H9 (cell line): ENCODE results near the gene CEACAM5. TPM values are rescaled to one million over a fixed set of nuclear protein-coding genes. Genes with fewer than 3 reads are reported as not detected.

Experiments
- DNase-seq: peaks from one replicate; pipeline ENCODE4 v3.0.0-alpha.2; 2017
- H2AFZ ChIP-seq: one replicate; pipeline ENCODE4 v1.6.1; 2013; ENCODE audit warnings: mild to moderate bottlenecking, low read length, control low read depth, moderate library complexity
- H2AK5ac ChIP-seq: 2 replicates; pipeline ENCODE4 v1.6.1; 2013; ENCODE audit warnings: low read length, control low read depth, mixed read lengths; ENCODE audit not compliant: insufficient read length
- H2BK120ac ChIP-seq: one replicate; pipeline ENCODE4 v1.6.1; 2013; ENCODE audit warnings: low read depth, mild to moderate bottlenecking, low read length, control low read depth, inconsistent platforms; ENCODE audit not compliant: poor library complexity, severe bottlenecking
- H2BK12ac ChIP-seq: 2 replicates; pipeline ENCODE4 v1.6.1; 2013; ENCODE audit warnings: low read length, control low read depth, mixed read lengths, low read depth; ENCODE audit not compliant: insufficient read length
- H2BK15ac ChIP-seq: 2 replicates; pipeline ENCODE4 v1.6.1; 2013; ENCODE audit warnings: low read depth, low read length, control low read depth
- H2BK20ac ChIP-seq: one replicate; pipeline ENCODE4 v1.6.1; 2013; ENCODE audit warnings: low read depth, mild to moderate bottlenecking, low read length, control low read depth, inconsistent platforms; ENCODE audit not compliant: poor library complexity, severe bottlenecking
- H2BK5ac ChIP-seq: 2 replicates; pipeline ENCODE4 v1.6.1; 2013; ENCODE audit warnings: low read length, control low read depth, mixed read lengths; ENCODE audit not compliant: insufficient read length
- H3K14ac ChIP-seq: 2 replicates; pipeline ENCODE4 v1.6.1; 2013; ENCODE audit warnings: low read length, control low read depth; ENCODE audit not compliant: insufficient read depth
- H3K18ac ChIP-seq: 2 replicates; pipeline ENCODE4 v1.6.1; 2013; ENCODE audit warnings: low read depth, mild to moderate bottlenecking, mixed read lengths, low read length, control low read depth; ENCODE audit not compliant: insufficient read length
- H3K23ac ChIP-seq: 2 replicates; pipeline ENCODE4 v1.6.1; 2013; ENCODE audit warnings: low read length, control low read depth, mixed read lengths, low read depth; ENCODE audit not compliant: insufficient read length
- H3K23me2 ChIP-seq: 2 replicates; pipeline ENCODE4 v1.6.1; 2013; ENCODE audit warnings: low read depth, mild to moderate bottlenecking, mixed read lengths, low read length, control low read depth; ENCODE audit not compliant: insufficient read length, poor library complexity, severe bottlenecking
- H3K27ac ChIP-seq: 2 replicates; pipeline ENCODE4 v1.5.1; 2013; ENCODE audit warnings: low read length, control low read depth, mixed read lengths, low read depth; ENCODE audit not compliant: insufficient read length
- H3K27me3 ChIP-seq: 2 replicates; pipeline ENCODE4 v1.6.1; 2013; ENCODE audit warnings: low read length, control low read depth, inconsistent platforms; ENCODE audit not compliant: insufficient read depth
- H3K4ac ChIP-seq: 2 replicates; pipeline ENCODE4 v1.6.1; 2013; ENCODE audit warnings: low read depth, mild to moderate bottlenecking, control low read depth, inconsistent platforms, low read length, moderate library complexity
- H3K4me1 ChIP-seq: 2 replicates; pipeline ENCODE4 v1.6.1; 2013; ENCODE audit warnings: low read length, control low read depth, inconsistent platforms; ENCODE audit not compliant: insufficient read depth
- H3K4me2 ChIP-seq: 2 replicates; pipeline ENCODE4 v1.6.1; 2013; ENCODE audit warnings: low read length, control low read depth, mixed read lengths; ENCODE audit not compliant: insufficient read length, insufficient read depth
- H3K56ac ChIP-seq: 2 replicates; pipeline ENCODE4 v1.6.1; 2013; ENCODE audit warnings: low read depth, mild to moderate bottlenecking, mixed read lengths, low read length, control low read depth; ENCODE audit not compliant: insufficient read length
- H3K79me1 ChIP-seq: 2 replicates; pipeline ENCODE4 v1.6.1; 2013; ENCODE audit warnings: low read depth, mild to moderate bottlenecking, moderate library complexity, low read length, control low read depth, inconsistent platforms; ENCODE audit not compliant: insufficient read depth, poor library complexity, severe bottlenecking
- H3K79me2 ChIP-seq: 2 replicates; pipeline ENCODE4 v1.6.1; 2013; ENCODE audit warnings: low read length, control low read depth, inconsistent platforms; ENCODE audit not compliant: insufficient read depth
- H3K9ac ChIP-seq: 2 replicates; pipeline ENCODE4 v1.6.1; 2013; ENCODE audit warnings: low read length, control low read depth, mixed read lengths; ENCODE audit not compliant: insufficient read length; ENCODE audit errors: extremely low read depth
- H3K9me3 ChIP-seq: one replicate; pipeline ENCODE4 v1.6.1; 2013; ENCODE audit warnings: low read depth, low read length, inconsistent platforms; ENCODE audit not compliant: control insufficient read depth
- H3T11ph ChIP-seq: one replicate; pipeline ENCODE4 v1.6.1; 2013; ENCODE audit warnings: mild to moderate bottlenecking, low read length, control low read depth, inconsistent platforms
- H4K20me1 ChIP-seq: one replicate; pipeline ENCODE4 v1.6.1; 2013; ENCODE audit not compliant: control insufficient read depth, insufficient read length, insufficient read depth
- H4K5ac ChIP-seq: 2 replicates; pipeline ENCODE4 v1.6.1; 2013; ENCODE audit warnings: low read depth, mild to moderate bottlenecking, mixed read lengths, low read length, control low read depth; ENCODE audit not compliant: insufficient read length
- H4K8ac ChIP-seq: replicated peaks from 2 replicates; pipeline ENCODE4 v1.6.1; 2013; ENCODE audit warnings: low read length, control low read depth, mixed read lengths, low read depth; ENCODE audit not compliant: insufficient read length
- H4K91ac ChIP-seq: 2 replicates; pipeline ENCODE4 v1.6.1; 2013; ENCODE audit warnings: low read depth, mild to moderate bottlenecking, moderate library complexity, mixed read lengths, low read length, control low read depth; ENCODE audit not compliant: insufficient read length
- H3K27ac Mint-ChIP-seq, 3 experiments: 2 replicates in 2 of 3; 3 replicates in 1 of 3; pipeline ENCODE4 v1.8.0; 2020 to 2021; ENCODE audit warnings: mixed read lengths in 3 of 3, mild to moderate bottlenecking in 1 of 3, moderate library complexity in 1 of 3
- H3K27me3 Mint-ChIP-seq: 2 replicates; pipeline ENCODE4 v1.8.0; 2021; ENCODE audit warnings: low read depth, mild to moderate bottlenecking, moderate library complexity, mixed read lengths
- H3K36me3 Mint-ChIP-seq, 3 experiments: 2 replicates in 2 of 3; 3 replicates in 1 of 3; pipeline ENCODE4 v1.8.0; 2020 to 2021; ENCODE audit warnings: low read depth in 3 of 3, mixed read lengths in 3 of 3; ENCODE audit not compliant: insufficient read depth in 1 of 3
- H3K4me1 Mint-ChIP-seq, 2 experiments: 2 replicates each; pipeline ENCODE4 v1.8.0; 2020; ENCODE audit warnings: mixed read lengths in 2 of 2
- H3K4me3 Mint-ChIP-seq, 2 experiments: 2 replicates in 1 of 2; 3 replicates in 1 of 2; pipeline ENCODE4 v1.8.0; 2020 to 2021; ENCODE audit warnings: mild to moderate bottlenecking in 2 of 2, mixed read lengths in 2 of 2, moderate library complexity in 1 of 2
- H3K9me3 Mint-ChIP-seq, 2 experiments: 2 replicates in 1 of 2; 3 replicates in 1 of 2; pipeline ENCODE4 v1.8.0; 2020; ENCODE audit warnings: mild to moderate bottlenecking in 2 of 2, mixed read lengths in 2 of 2, moderate library complexity in 1 of 2
- WGBS: extraction: QIAGEN DNeasy Blood & Tissue Kit; methylation state at CpG from one replicate; pipeline ENCODE4 v1.1.7; 2013; ENCODE audit warnings: missing lambda C conversion rate, low lambda C conversion rate, mixed read lengths; ENCODE audit not compliant: insufficient read length; ENCODE audit errors: extremely low coverage; 5-methylcytosine and 5-hydroxymethylcytosine counted together
- total RNA-seq: library from RNA; stranded (reverse); gene quantifications from 2 replicates; pipeline ENCODE4 v1.2.1, GENCODE V29; 2021
- TF ChIP-seq, protein P1 (sequence below): fragments of 200-600 bp; sonication (generic); conservative IDR thresholded peaks from 3 replicates; pipeline ENCODE4 v1.8.0; 2021; ENCODE audit warnings: antibody characterized with exemption, mild to moderate bottlenecking

CEACAM5 gene
- total RNA-seq, 1 experiment from 2014 or later = not detected

DNA sequence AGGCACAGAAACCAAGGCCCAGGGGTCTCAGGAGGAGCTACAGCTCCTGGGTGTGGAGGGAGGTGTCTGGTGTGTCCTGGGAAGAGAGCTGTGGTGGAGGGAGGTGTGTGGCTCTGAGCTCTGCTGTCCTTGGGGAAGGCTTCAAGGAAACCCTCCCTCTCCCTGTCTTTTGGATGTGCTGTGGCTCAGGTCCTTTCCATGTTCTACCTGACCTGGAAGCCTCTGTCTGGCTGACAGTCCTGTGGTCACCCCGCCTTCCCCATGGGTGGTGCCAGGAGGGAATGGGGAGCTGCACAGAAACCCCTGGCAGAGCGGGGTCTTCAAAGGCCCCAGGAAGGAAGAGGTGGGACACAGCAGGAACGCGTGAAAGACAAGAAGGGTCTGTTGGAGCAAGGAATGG, 19.7 kb upstream of the CEACAM5 start:
- H3K27ac Mint-ChIP-seq = no peak overlapping the region
- H3K23me2 ChIP-seq = no peaks in the 10 kb centered on the region
- peaks cover 44% of the 10 kb centered on the region for H3K9me3 ChIP-seq
- H3K23ac ChIP-seq = no peak overlapping the region
- peaks cover 0 to 33% (median 7%) of the 10 kb centered on the region in 3 experiments; a peak in 5 of 7 replicates for H3K36me3 Mint-ChIP-seq
- H3K9ac ChIP-seq = no peak overlapping the region
- H4K8ac ChIP-seq = no peak overlapping the region
- no peaks in the 10 kb centered on the region for H3K79me2 ChIP-seq
- no peak overlapping the region for H2BK12ac ChIP-seq
- H4K5ac ChIP-seq = no peak overlapping the region
- H3K4me3 Mint-ChIP-seq = no peak overlapping the region
- H3K27me3 Mint-ChIP-seq = no peaks in the 10 kb centered on the region
- H3T11ph ChIP-seq = no peak overlapping the region
- H3K27ac ChIP-seq = no peak overlapping the region
- no peak overlapping the region for H3K4me2 ChIP-seq
- TF ChIP-seq, protein P1, sequence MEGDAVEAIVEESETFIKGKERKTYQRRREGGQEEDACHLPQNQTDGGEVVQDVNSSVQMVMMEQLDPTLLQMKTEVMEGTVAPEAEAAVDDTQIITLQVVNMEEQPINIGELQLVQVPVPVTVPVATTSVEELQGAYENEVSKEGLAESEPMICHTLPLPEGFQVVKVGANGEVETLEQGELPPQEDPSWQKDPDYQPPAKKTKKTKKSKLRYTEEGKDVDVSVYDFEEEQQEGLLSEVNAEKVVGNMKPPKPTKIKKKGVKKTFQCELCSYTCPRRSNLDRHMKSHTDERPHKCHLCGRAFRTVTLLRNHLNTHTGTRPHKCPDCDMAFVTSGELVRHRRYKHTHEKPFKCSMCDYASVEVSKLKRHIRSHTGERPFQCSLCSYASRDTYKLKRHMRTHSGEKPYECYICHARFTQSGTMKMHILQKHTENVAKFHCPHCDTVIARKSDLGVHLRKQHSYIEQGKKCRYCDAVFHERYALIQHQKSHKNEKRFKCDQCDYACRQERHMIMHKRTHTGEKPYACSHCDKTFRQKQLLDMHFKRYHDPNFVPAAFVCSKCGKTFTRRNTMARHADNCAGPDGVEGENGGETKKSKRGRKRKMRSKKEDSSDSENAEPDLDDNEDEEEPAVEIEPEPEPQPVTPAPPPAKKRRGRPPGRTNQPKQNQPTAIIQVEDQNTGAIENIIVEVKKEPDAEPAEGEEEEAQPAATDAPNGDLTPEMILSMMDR = no peak
- no peak overlapping the region for H3K14ac ChIP-seq
- no peaks in the 10 kb centered on the region for H3K4me1 Mint-ChIP-seq
- no peak overlapping the region for H2BK15ac ChIP-seq
- H3K9me3 Mint-ChIP-seq = peaks cover 77 to 96% of the 10 kb centered on the region in 2 experiments
- H3K4ac ChIP-seq = no peak overlapping the region
- no peak overlapping the region for H2BK5ac ChIP-seq
- WGBS = no CpG with 5 or more reads among the region's 4 CpGs
- H4K20me1 ChIP-seq = no peaks in the 10 kb centered on the region
- no peaks in the 10 kb centered on the region for H3K79me1 ChIP-seq
- H2BK120ac ChIP-seq = no peak overlapping the region
- H2AK5ac ChIP-seq = no peak overlapping the region
- DNase-seq = no peak
- H4K91ac ChIP-seq = no peak overlapping the region
- no peaks in the 10 kb centered on the region for H3K4me1 ChIP-seq
- no peak overlapping the region for H3K56ac ChIP-seq
- no peak overlapping the region for H2AFZ ChIP-seq
- H2BK20ac ChIP-seq = no peak overlapping the region
- H3K27me3 ChIP-seq = no peaks in the 10 kb centered on the region
- no peak overlapping the region for H3K18ac ChIP-seq
